GM21367 (cell line): ENCODE measurements around the gene FBXO8.
A peak's percentile ranks its signal among the peaks of the same experiment; 100 is the strongest.
"Not testable (repeated sequence)": the region's sequence is repeated elsewhere in the genome, so short reads cannot be mapped to it uniquely, and the experiment has no call there.

Experiments used
- ATAC-seq: cut with Tn5 transposase; IDR thresholded peaks from one replicate; pipeline ENCODE4 v1.9.1; 2021; ENCODE audit not compliant: unreplicated experiment

FBXO8 gene

DNA sequence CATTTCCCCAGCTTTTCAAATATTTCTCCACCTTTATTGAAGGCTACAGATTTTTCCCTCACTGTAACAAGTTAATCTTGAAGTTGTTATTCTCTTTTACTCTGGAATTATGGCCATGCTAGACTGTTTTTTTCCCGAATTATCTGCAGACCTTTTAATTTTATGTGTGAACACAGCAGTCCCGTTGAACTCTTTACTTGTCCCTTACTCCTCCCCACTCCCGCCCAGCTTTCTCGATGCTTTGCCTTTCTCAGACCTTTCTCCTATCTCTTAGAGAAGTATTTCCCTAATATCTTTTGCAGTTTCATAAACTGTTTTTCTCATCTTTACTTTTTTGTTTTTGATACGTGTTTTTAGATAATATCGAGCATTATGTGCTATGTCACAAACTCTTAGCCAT is 1.0 kb upstream of the FBXO8 start:
- ATAC-seq = no peak

DNA sequence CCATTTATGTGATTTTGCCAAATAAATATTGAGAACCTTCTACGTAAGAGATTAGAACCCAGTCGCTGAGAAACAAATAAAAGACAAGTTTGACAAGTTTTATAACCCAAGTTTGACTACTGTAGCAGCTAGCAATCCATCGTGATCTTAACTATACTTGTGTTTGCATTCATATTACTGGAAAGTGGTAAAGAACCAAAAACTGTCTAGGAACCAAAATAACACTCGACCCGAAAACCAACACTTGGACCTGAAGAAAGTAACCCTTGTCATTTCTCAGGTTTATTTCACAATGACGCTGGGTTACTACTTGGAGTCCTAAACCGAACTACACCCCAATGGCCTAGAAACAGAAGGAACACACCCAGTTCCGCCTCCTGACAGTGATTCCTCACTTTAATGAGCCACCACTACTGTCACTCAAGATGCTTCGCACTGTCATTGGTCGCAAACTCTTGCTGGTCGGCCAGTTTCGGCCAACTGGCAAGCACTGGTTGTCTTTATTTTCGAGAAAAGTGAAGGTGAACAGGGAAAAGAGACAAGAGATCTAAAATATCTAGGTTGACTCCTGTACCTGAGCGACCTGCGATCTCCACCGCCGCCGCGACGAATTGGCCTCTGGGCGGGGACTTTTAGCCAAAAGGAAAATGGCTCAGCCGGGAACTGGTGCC is 496 bp downstream of the FBXO8 start:
- ATAC-seq = peak; percentile 98

DNA sequence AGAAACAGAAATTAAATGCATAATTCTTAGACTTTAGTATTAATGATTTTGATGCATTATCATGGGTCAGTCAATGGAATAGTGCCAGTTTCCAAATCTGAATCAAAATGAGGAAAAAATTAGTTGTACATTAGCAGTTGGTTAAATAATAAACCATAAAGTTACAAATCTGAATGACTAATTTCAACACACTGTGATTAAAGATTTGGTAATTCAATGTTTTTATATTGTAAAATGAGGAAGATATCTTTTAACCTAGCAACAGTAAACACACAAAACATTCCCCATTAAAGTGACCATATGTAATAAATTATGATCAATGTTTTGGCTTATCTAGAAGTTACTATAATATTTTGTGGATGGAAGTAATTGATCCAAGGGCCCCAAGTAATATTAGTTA is 1.6 kb downstream of the FBXO8 start:
- ATAC-seq = no peak

DNA sequence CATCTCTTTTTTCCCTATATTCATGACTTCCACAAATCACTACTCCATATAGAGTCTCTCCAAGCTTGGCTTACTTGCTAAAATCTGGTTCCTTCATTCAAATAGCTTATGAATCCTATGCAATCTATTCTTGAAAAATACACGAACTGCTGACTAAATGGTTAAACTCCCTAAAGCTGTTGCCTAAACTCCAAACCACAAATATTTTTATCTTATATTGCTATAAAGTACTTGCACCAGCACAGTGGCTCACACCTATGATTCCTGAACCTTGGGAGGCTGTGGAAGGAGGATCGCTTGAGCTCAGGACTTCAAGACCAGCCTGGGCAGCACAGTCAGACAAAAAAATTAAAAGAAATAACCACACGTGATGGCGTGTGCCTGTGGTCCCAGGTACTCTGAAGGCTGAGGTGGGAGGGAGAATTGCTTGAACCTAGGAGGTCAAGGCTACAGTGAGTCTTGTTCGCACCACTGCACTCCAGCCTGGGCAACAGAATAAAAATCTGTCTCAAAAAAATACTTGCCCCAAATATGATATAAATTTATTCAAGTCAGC is 2.2 kb downstream of the FBXO8 start:
- ATAC-seq = no peak

DNA sequence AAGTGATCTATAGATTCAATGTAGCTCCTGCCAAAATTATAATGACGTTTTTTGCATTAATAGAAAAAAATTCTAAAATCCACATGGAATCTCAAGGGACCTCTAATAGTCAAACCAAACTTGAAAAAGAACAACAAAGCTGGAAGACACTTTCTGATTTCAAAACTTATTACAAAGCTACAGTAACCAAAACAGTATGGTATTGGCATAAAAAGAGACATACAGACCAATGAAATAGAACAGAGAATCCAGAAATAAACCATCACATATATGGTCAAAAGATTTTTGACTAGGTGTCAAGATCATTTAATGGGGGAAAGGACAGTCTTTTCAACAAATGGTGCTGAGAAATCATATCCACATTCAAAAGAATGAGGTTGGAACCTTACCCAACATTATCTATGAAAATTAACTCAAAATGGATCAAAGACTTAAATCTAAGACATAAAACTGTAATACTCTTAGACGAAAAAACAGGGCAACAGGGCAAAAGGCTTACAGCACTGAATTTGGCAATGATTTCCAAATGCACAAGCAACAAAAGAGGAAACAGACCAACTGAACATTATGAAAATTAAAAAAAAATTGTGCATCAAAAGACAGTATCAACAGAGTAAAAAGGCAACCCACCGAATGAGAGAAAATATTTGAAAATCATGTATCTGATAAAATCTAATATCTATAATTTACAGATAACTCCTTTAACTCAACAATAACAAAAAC is 3.9 kb downstream of the FBXO8 start:
- no peak for ATAC-seq

DNA sequence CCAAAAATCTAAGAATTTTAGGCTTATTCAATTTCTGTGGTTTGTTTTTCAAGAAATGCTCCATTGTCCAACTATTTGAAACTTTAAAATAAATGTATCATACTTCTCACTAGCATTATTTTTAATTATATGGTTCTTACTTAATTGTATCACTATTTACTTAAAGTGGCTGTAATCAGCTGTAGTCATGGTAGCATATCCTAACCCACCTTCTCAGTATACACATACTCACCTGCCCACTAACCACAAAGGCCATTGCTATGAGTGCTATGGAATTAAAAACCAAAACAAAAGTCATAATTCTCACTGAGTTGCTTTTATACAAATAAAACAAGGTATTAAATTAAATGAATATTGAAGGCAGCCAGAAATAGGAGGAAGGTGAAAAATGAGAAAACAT is 5.0 kb downstream of the FBXO8 start:
- no peak for ATAC-seq

DNA sequence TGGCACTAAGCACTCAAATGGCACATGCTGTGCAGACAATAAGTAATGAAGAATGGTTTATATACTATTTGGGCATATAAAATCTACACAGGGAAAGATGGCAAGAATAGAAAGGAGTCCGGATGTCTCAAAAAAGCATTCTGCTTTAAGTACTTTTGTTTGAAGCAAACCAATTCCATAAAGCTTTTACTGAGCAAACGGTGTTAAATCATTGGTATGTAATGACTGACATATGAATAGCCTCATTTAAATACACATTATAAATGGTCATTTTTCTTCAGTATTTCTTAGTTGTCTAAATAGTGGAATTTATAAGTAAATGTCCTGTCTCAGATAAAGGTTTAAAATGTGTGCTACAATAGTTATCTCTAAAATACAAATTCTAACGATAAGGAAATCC is 6.0 kb downstream of the FBXO8 start:
- ATAC-seq = no peak

DNA sequence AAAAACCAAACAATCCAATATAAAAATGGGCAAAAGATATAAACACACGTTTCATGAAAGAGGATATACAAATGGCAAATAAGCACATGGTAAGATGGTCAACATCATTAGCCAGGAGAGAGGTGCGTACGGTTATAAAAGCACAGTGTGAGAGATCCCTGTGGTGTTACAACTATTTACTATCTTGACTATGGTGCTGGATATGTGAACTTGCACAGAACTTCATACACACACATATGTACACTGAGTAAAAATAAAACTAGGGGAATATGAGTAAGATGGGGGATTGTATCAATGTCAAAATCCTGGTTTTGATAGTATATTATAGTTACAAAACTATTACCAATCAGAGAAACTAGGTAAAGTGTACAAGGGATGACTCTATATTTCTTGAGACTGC is 8.4 kb downstream of the FBXO8 start:
- ATAC-seq = no peak

DNA sequence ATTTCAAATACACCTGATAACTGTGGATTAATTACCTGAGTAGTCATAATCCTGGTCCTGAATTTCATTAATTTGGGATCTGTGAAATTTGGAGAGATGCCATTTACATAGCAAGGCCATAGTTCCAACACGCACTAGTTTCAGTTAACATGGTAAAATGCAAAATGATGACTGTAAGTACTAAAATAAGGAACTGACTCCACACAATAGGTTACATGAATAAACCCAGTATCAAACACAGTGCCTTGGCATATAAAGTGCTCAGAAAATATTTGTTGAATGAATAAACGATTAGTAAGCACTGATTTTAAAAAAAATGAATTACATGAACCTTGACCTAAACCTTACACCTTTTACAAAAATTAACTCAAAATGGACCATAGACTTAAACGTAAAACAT is 9.0 kb downstream of the FBXO8 start:
- no peak for ATAC-seq

DNA sequence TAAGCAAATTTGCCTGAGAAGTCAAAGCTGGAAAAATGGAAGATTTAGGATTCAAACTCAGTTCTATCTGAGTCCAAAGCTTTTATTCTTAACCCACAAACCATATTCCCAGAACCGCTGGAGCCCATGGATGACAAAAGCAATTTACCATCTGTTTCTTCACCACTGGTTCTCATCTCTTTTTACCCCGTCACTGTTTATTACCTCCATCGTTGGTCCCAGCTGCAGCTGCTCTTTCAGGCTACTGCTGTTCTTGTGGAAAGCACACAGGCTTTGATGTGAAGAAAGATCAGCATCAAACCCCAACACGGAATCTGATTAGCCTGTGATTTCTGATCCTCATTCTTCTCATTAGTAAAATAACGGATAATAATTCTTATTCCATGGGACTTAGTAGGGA is 9.5 kb downstream of the FBXO8 start:
- ATAC-seq = no peak

DNA sequence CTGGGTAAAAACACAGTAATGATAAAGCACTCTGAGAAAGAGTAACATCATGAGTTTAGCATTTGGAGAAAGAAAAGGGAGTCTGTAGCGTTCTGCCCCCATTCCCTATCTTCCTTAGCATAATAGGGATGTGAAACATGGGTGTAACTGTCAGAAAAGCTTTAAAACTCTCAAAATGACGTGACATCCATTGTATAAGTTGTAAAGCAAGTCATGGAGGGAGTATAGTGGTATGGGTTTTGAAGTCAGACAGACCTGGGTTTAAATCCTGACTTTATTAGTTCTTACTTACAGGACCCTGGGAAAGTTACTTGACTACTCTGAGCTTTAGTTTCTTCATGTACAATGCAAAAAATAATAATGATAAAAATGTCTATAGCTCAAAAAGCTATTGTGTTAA is 17.1 kb downstream of the FBXO8 start:
- no peak for ATAC-seq

DNA sequence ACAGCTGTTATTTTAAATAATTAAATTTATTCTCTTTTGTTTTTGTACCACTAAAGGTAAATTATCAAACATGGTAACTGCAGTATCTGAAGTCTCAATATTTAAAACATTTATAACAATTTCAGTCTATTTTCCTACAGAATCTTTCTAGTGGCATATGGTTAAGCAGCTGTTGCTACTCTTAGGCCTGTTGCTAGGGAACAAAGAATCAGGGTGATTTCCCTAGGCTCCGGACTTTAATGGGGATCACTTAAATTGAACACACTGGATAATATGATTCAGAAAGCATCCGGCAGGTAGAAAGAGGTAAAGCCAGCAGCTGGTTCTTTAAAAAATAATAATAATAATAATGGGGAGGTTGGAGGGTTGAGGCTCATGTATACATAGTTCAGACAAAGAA is 17.6 kb downstream of the FBXO8 start:
- ATAC-seq = no peak

DNA sequence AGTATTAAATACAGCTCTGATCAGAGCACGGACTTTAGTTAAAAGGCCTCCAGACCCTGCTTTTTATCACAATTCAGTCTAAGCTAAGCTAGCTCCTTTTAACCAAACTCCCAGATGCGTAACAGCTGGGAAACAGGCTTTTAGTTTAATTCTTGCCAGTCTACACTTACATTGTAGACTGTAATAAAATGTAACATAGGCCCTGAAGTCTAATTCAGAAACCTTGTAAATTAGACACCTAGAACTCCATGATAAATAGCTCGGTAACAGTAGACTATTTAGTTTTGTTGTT is 20.1 kb downstream of the FBXO8 start:
- no peak for ATAC-seq

DNA sequence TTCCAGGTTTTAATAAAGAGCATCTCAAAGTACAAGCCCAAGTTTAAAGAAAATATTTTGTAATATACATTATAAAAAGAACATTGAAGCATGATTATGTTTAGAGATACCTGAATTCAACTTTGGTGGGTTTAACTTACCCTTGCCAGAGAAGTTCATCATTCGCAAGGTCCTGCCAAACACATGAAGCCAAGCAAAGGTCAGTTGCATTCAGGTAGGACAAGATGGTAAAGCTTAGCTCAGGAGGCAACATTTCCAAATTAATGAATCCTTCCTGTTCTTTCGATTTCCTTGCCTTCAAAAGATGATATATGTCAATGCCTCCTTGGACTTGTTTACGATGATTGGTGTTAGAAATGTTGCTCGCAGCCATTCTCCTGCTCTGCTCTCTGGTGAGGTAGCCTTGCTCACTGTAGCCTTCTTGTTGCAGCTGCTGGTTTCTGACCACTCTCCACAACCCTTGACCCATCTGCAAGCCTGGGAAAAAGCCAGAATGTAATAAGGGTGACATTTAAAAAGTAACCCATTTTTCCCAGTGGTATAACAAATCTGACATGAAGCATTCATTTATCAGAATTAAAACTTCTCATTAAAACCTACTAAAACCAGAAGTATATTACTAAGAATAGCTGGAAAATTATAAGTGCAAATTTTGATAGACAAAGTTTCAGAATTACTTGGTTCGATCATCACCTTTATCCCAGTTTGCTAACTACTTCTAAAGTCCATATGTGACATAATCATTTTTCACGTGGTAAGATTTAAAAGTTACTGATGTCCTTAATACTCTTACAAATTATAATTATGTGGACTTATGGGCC is 20.6 kb downstream of the FBXO8 start:
- ATAC-seq = no peak

DNA sequence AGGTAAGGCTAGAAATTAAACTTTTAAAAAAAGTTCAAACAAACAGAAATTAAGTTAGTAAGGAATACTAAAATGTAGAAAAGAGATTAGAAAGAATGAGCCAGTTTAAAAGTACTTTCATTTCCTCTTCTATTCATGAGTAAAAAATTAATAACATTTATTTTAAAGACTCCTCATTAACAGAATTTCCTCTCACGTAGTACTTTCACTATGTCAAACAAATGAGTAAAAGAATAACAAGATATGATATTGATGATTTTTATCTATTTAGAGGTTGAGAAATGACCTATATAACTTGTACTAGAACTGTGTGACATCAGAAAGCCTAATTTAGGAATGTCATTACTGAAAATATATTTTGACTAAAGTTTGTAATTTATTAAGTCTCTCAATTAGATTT is 22.0 kb downstream of the FBXO8 start:
- not testable (repeated sequence) for ATAC-seq

DNA sequence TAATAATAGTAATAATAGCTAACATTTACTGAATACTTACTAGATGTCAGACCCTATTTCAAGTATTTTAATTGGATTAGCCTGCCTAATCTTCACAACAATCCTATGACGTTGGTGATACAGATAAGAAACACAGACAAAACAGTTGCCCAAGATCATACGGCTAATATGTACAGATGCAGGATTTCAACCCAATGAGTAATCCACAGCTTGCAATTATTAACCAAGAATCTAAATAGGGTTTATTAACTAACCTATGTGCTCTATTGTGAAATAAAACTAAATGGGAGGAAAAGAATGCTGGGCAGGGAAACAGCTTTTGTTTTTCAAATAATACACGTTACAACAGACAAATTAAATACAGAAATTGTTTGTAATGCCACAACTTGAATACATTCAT is 23.4 kb downstream of the FBXO8 start:
- no peak for ATAC-seq

DNA sequence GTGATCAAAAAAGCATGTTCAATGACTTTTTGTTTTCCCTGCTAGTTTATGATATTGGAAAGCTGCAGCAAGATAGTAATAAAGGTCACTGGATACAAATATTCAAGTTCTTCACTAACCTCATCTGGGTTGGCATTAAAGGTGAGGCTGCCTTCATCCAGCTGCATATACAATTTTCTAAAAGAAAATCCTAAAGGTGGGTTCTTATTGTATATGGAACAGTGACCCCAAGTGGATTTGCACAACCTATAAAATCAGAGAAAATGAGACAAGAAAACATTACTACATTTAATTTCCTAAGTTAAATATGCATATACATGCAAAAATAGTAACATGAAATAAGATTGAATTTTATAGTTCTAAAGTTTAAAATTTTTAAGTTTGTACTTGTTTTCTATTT is 23.9 kb downstream of the FBXO8 start:
- ATAC-seq = no peak

DNA sequence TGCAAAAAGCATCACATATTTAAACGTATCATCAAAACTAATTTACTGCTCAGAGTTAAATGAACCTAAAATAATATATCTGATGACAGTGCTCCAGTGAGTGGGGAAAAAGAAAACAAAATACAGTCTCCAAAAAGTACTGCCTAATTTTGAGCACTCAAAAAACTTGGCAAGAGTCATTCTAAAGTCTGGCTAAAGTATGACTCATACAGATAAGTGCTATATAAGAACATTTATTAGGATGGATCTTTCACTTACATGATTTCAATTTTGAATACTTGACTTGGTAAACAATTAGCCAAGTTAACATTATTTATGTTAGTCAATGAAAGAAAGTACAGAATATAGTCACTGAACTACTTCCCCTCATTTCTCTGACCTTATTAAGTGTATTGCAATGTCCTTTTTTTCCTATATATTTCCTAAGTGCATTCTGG is 27.2 kb downstream of the FBXO8 start:
- no peak for ATAC-seq

DNA sequence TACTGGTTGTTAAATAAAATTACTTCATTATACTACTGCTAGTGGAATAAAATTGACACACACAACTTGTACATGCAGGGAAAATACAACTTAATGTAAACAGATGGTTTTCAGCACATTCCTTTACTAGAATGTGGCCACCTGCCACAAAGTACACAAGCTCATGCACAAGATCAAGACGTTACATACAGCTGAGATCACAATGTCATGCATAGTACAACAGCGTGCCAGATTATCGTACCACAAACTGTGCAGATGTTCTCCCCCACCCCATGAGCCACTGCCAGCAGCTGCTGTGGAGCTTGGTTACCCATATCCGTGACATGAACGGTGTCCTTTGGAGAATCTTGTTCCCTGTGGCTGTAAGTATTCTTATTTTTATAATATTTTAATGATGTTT is 27.7 kb downstream of the FBXO8 start:
- ATAC-seq = no peak

DNA sequence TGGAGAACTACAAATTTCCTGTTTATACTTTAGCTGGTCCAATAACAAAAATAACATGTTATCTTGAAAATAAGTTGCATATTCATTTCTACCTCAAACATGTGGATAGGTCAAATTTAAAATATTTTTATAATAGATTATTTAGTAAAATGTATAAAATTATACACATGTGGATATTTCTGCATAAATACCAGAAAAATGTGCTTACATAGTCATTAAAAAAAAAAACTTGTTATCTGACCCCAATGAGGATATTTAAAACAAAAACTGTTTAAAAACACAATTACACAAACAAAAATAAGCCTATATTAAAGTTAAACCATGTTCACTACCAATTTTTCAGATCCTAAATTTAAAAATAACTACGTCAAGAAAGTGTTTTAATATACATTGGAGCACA is 28.1 kb downstream of the FBXO8 start:
- ATAC-seq = no peak

DNA sequence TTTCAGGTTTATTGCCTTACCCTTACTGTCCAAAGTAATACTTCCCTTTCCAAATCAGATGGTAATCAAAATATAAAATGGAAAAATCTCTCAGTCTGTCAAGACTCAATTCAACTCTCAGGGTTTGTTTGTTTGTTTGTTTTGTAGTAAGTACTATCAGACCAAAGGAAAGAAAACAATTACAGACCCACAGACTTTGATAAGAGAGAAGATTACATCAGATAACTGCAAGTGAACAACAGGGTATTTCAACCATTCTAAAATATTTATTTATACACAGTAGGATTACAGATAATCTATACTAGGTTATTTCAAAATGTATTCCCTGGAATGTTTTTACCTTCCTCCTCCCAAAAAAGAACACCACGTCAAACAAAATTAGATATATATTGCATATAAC is 28.9 kb downstream of the FBXO8 start:
- no peak for ATAC-seq

DNA sequence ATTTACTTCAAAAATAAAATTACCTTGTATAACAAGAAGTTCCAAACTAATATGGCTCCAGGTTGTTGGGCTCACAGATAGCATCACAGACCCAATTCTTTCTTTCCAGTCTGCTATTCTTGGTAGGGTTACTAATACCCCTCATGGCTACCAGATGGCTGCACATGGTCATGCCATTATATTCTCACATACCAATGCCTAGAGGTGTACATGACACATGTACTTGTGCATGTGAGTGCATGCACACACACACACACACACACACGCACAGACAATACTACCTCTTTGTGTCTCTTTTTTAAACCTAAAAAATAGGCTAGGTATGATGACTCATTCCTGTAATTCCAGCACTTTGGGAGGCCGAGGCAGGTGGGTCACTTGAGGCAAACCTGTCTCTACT is 31.1 kb downstream of the FBXO8 start:
- ATAC-seq = no peak
